Upper lobe of left lung (tissue), 6 donors: Measurements from ENCODE around the gene LTO1. TPM values are rescaled to one million over a fixed set of nuclear protein-coding genes. Genes with fewer than 3 reads are reported as not detected.

ENCODE experiments used
- ATAC-seq, 2 donors: fragments of 200-7000 bp; cut with Tn5 transposase; one replicate each; pipeline ENCODE4 v1.9.1; 2022; ENCODE audit warnings: mild to moderate bottlenecking in 2 of 2, moderate library complexity in 2 of 2; ENCODE audit not compliant: low FRiP score in 2 of 2
- DNase-seq, 2 donors: peaks; one replicate each; pipeline ENCODE4 v3.0.0-alpha.2; 2019 to 2020
- H3K27ac ChIP-seq, 4 donors: fragments of 200-600 bp; sonication (generic); one replicate each; pipeline ENCODE4 v1.5.1; 2016 to 2019
- H3K27me3 ChIP-seq, 4 donors: fragments of 200-600 bp; sonication (generic); one replicate each; pipeline ENCODE4 v1.5.1; 2017 to 2019
- H3K36me3 ChIP-seq, 4 donors: fragments of 200-600 bp; sonication (generic); one replicate each; pipeline ENCODE4 v1.5.1; 2016 to 2019
- H3K4me1 ChIP-seq, 4 donors: fragments of 200-600 bp; sonication (generic); one replicate each; pipeline ENCODE4 v1.5.1; 2018 to 2019
- H3K4me3 ChIP-seq, 4 donors: fragments of 200-600 bp; sonication (generic); one replicate each; pipeline ENCODE4 v1.5.1; 2017 to 2019; ENCODE audit warnings: mild to moderate bottlenecking in 2 of 4, moderate library complexity in 1 of 4
- H3K9me3 ChIP-seq, 4 donors: fragments of 200-600 bp; sonication (generic); one replicate each; pipeline ENCODE4 v1.5.1; 2018 to 2019
- EP300 ChIP-seq, 4 donors: sonication (generic); formaldehyde crosslinking; IDR thresholded peaks; one replicate each; pipeline ENCODE4 v1.5.1; 2017; ENCODE audit warnings: antibody characterized with exemption in 4 of 4, control low read depth in 2 of 4
- POLR2A ChIP-seq, 4 donors: fragments of 450-650 bp; IDR thresholded peaks; one replicate each; pipeline ENCODE4 v1.5.1; 2016 to 2017; ENCODE audit warnings: antibody characterized with exemption in 4 of 4, mild to moderate bottlenecking in 2 of 4
- POLR2AphosphoS5 ChIP-seq, 2 donors: sonication (generic); formaldehyde crosslinking; IDR thresholded peaks; one replicate each; pipeline ENCODE4 v1.5.1; 2017; ENCODE audit warnings: antibody characterized with exemption in 2 of 2
- WGBS, 2 donors: methylation state at CpG; one replicate each; pipeline ENCODE4 v1.1.5; 2017 to 2018; 5-methylcytosine and 5-hydroxymethylcytosine counted together
- total RNA-seq, 6 donors: library from RNA; depleted of rRNA in 4 of 6; stranded (reverse); fragments of >200 nt in 4 of 6; gene quantifications; one replicate each; pipeline versions ENCODE4 v1.1.0 to v1.2.1, GENCODE V29; 2016 to 2021
- TF ChIP-seq, protein P1 (sequence below), 6 experiments: fragments of 450-650 bp in 4 of 6; fragments of 200-600 bp in 2 of 6; sonication (generic) in 2 of 6; IDR thresholded peaks; one replicate each; pipeline ENCODE4 v1.5.1; 2016 to 2019; ENCODE audit warnings: antibody characterized with exemption in 6 of 6
- donor health status: DM: no; HTN: no; CAD: no; lungs with moderate emphysema.
- donor health status: DM: no; HTN: yes; CAD: no; lungs with severe emphysema.

LTO1 gene
- total RNA-seq, 6 donors from 2014 or later = 18.5 to 68.1 (median 28.3) TPM

- peaks cover 0 to 12% (median 4%) of the 10 kb centered on the region in 4 donors for H3K27me3 ChIP-seq
- peaks cover 0 to 4% (median 0%) of the 10 kb centered on the region in 4 donors for H3K9me3 ChIP-seq
- TF ChIP-seq, protein P1, sequence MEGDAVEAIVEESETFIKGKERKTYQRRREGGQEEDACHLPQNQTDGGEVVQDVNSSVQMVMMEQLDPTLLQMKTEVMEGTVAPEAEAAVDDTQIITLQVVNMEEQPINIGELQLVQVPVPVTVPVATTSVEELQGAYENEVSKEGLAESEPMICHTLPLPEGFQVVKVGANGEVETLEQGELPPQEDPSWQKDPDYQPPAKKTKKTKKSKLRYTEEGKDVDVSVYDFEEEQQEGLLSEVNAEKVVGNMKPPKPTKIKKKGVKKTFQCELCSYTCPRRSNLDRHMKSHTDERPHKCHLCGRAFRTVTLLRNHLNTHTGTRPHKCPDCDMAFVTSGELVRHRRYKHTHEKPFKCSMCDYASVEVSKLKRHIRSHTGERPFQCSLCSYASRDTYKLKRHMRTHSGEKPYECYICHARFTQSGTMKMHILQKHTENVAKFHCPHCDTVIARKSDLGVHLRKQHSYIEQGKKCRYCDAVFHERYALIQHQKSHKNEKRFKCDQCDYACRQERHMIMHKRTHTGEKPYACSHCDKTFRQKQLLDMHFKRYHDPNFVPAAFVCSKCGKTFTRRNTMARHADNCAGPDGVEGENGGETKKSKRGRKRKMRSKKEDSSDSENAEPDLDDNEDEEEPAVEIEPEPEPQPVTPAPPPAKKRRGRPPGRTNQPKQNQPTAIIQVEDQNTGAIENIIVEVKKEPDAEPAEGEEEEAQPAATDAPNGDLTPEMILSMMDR (IDR thresholded peaks at IDR 0.05) = no peak
- no peak for TF ChIP-seq POLR2A (IDR thresholded peaks at IDR 0.05)
- no peak for TF ChIP-seq EP300 (IDR thresholded peaks at IDR 0.05)
- no peak for TF ChIP-seq POLR2AphosphoS5 (IDR thresholded peaks at IDR 0.05)
- peaks cover 20 to 22% (median 21%) of the 10 kb centered on the region in 4 donors for H3K4me1 ChIP-seq
- H3K27ac ChIP-seq = no peak overlapping the region
- no peak for DNase-seq
- no peak overlapping the region for H3K4me3 ChIP-seq
- ATAC-seq = no peak
- H3K36me3 ChIP-seq = no peaks in the 10 kb centered on the region
- WGBS, 2 donors = 92 to 97% methylated on average over 4 of the region's 4 CpGs
Measured at GRCh38 chr11:69632900-69633299, 42.3 kb downstream of the LTO1 start.

- ATAC-seq (no peak), DNase-seq (no peak)
- no peaks in the 10 kb centered on the region for H3K36me3 ChIP-seq
- no peak overlapping the region for H3K4me3 ChIP-seq
- 94 to 96% methylated on average over 8 of the region's 8 CpGs for WGBS, 2 donors
- no peaks in the 10 kb centered on the region for H3K27me3 ChIP-seq
- H3K27ac ChIP-seq = no peak overlapping the region
- peaks cover 0 to 4% (median 0%) of the 10 kb centered on the region in 4 donors for H3K9me3 ChIP-seq
- H3K4me1 ChIP-seq = no peaks in the 10 kb centered on the region
- TF ChIP-seq EP300 (IDR thresholded peaks at IDR 0.05) = no peak
- TF ChIP-seq, protein P1 (IDR thresholded peaks at IDR 0.05) = no peak
- TF ChIP-seq POLR2A (IDR thresholded peaks at IDR 0.05) = no peak
- no peak for TF ChIP-seq POLR2AphosphoS5 (IDR thresholded peaks at IDR 0.05)
Measured at GRCh38 chr11:69630424-69630823, 44.7 kb downstream of the LTO1 start.

- no peaks in the 10 kb centered on the region for H3K36me3 ChIP-seq
- no peak for ATAC-seq
- peaks cover 0 to 4% (median 0%) of the 10 kb centered on the region in 4 donors for H3K9me3 ChIP-seq
- no peaks in the 10 kb centered on the region for H3K4me1 ChIP-seq
- TF ChIP-seq POLR2AphosphoS5 (IDR thresholded peaks at IDR 0.05) (no peak), POLR2A (IDR thresholded peaks at IDR 0.05) (no peak), EP300 (IDR thresholded peaks at IDR 0.05) (no peak)
- TF ChIP-seq, protein P1 (IDR thresholded peaks at IDR 0.05) = no peak
- H3K4me3 ChIP-seq = no peak overlapping the region
- no peaks in the 10 kb centered on the region for H3K27me3 ChIP-seq
- no peak overlapping the region for H3K27ac ChIP-seq
- no peak for DNase-seq
- WGBS, 2 donors = 98 to 100% methylated on average over 2 of the region's 2 CpGs
Measured at GRCh38 chr11:69630017-69630416, 45.1 kb downstream of the LTO1 start.

- TF ChIP-seq EP300 (IDR thresholded peaks at IDR 0.05) = no peak
- 79 to 85% methylated on average over 13 to 14 of the region's 14 CpGs for WGBS, 2 donors
Measured at GRCh38 chr11:69627551-69627950, 47.6 kb downstream of the LTO1 start.

DNA sequence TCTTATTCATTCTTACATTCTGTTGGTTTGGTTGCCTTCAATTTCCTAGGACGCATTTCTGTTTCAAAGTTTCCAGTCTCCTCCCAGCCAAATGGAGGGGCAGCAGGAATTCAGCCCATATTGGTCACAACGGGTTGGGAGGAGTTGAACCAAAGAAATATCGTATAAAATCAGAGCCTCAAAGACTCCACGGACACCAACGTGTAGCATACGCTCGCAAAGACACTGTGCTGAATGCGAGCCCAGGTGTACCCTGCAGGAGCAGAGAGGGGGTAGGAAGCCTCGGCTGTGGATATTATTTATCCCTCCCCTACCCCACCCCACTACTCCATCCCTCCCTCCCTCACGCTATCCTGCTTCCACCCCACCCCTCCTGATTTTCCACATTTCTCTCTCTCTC is 49.7 kb downstream of the LTO1 start:
- no peaks in the 10 kb centered on the region for H3K4me1 ChIP-seq
- no peak overlapping the region for H3K27ac ChIP-seq
- 87 to 90% methylated on average over 10 of the region's 10 CpGs for WGBS, 2 donors
- TF ChIP-seq POLR2AphosphoS5 (IDR thresholded peaks at IDR 0.05) = no peak
- no peak for TF ChIP-seq EP300 (IDR thresholded peaks at IDR 0.05)
- TF ChIP-seq, protein P1 (IDR thresholded peaks at IDR 0.05) = no peak
- TF ChIP-seq POLR2A (IDR thresholded peaks at IDR 0.05) = no peak
- no peaks in the 10 kb centered on the region for H3K36me3 ChIP-seq
- H3K9me3 ChIP-seq = peaks cover 0 to 4% (median 0%) of the 10 kb centered on the region in 4 donors
- no peaks in the 10 kb centered on the region for H3K27me3 ChIP-seq
- no peak for ATAC-seq
- H3K4me3 ChIP-seq = no peak overlapping the region
- DNase-seq = no peak

More at GRCh38 chr11:69627551-69627950, 47.6 kb downstream of the LTO1 start:
- Histone ChIP-seq H3K36me3 (no peaks in the 10 kb centered on the region), H3K9me3 (peaks cover 0 to 4% (median 0%) of the 10 kb centered on the region in 4 donors), H3K27ac (no peak overlapping the region), H3K4me1 (no peaks in the 10 kb centered on the region), H3K4me3 (no peak overlapping the region), H3K27me3 (no peaks in the 10 kb centered on the region)
- peak in 1 of 2 donors; percentile 44 for DNase-seq
- no peak for ATAC-seq
